ENCODE results near the gene ZGLP1.
A peak's percentile ranks its signal among the peaks of the same experiment; 100 is the strongest.

The ZGLP1 gene

GRCh38 chr19:10327793-10328192 lies 18.2 kb upstream of the ZGLP1 start:
- DNase-seq (ENCODE audit: low read depth in 2 of 2), result no peak

- no peak for DNase-seq (ENCODE audit: low read depth in 2 of 2)
Observed at GRCh38 chr19:10325732-10326131, 16.1 kb upstream of the ZGLP1 start.

- DNase-seq (ENCODE audit: low read depth in 2 of 2), result no peak
Observed at GRCh38 chr19:10321874-10322835, 12.5 kb upstream of the ZGLP1 start.

- no peak for DNase-seq (ENCODE audit: low read depth in 2 of 2)
Observed at GRCh38 chr19:10321417-10321797, 11.8 kb upstream of the ZGLP1 start.

- DNase-seq (ENCODE audit: low read depth in 2 of 2), result no peak
Observed at GRCh38 chr19:10320602-10321416, 11.2 kb upstream of the ZGLP1 start.

- no peak for DNase-seq (ENCODE audit: low read depth in 2 of 2)
Observed at GRCh38 chr19:10318807-10319682, 9.4 kb upstream of the ZGLP1 start.

- DNase-seq (ENCODE audit: low read depth in 2 of 2), result no peak
Observed at GRCh38 chr19:10317857-10318462, 8.3 kb upstream of the ZGLP1 start.

GRCh38 chr19:10317045-10317856 lies 7.6 kb upstream of the ZGLP1 start:
- DNase-seq (ENCODE audit: low read depth in 2 of 2), result no peak

GRCh38 chr19:10316229-10317044 lies 6.8 kb upstream of the ZGLP1 start:
- no peak for DNase-seq (ENCODE audit: low read depth in 2 of 2)

- DNase-seq (ENCODE audit: low read depth in 2 of 2), result peak; percentile 94 to 95
Observed at GRCh38 chr19:10315335-10316214, 6.0 kb upstream of the ZGLP1 start, which contains the start of gene FDX2. Gene FDX2 (minus strand): TSS chr19:10316015. CDS start chr19:10315996, 19 bp downstream.

GRCh38 chr19:10306327-10306726 lies 3.3 kb downstream of the ZGLP1 start:
- DNase-seq (ENCODE audit: low read depth in 2 of 2), result no peak

GRCh38 chr19:10305139-10305806 lies 4.3 kb downstream of the ZGLP1 start:
- DNase-seq (ENCODE audit: low read depth in 2 of 2), result no peak

GRCh38 chr19:10299545-10300458 lies 9.8 kb downstream of the ZGLP1 start:
- DNase-seq (ENCODE audit: low read depth in 2 of 2), result no peak

- DNase-seq (ENCODE audit: low read depth in 2 of 2), result no peak
Observed at GRCh38 chr19:10295847-10296591, 13.6 kb downstream of the ZGLP1 start.

- peak in 1 of 2 donors; percentile 33 for DNase-seq (ENCODE audit: low read depth in 2 of 2)
Observed at GRCh38 chr19:10295305-10295846, 14.2 kb downstream of the ZGLP1 start.

GRCh38 chr19:10294368-10294697 lies 15.3 kb downstream of the ZGLP1 start:
- no peak for DNase-seq (ENCODE audit: low read depth in 2 of 2)

Data from stimulated activated CD4-positive, alpha-beta T cell treated with anti-CD3 and anti-CD28 coated beads, Interleukin-1b, Interleukin-23, amount 100 ng/mL, for 4 hours (primary cell).